NCI-H146 (cell line): ENCODE data around the gene RFX1.
"Not testable (repeated sequence)": the region's sequence is repeated elsewhere in the genome, so short reads cannot be mapped to it uniquely, and the experiment has no call there.

Experiments
- DNase-seq: peaks from one replicate; lab custom pipeline; 2025; lab: John Stamatoyannopoulos, UW

The RFX1 gene

GRCh38 chr19:14006085-14006765 is at the start of gene RFX1:
RFX1 (minus strand) TSS chr19:14006320; CDS start chr19:13993843, 12,477 bp downstream.
- peak; percentile 100 for DNase-seq

GRCh38 chr19:14055396-14055795 is 49.3 kb upstream of the RFX1 start:
- DNase-seq: no peak

GRCh38 chr19:14054721-14055120 is 48.6 kb upstream of the RFX1 start:
- DNase-seq: no peak

DNA sequence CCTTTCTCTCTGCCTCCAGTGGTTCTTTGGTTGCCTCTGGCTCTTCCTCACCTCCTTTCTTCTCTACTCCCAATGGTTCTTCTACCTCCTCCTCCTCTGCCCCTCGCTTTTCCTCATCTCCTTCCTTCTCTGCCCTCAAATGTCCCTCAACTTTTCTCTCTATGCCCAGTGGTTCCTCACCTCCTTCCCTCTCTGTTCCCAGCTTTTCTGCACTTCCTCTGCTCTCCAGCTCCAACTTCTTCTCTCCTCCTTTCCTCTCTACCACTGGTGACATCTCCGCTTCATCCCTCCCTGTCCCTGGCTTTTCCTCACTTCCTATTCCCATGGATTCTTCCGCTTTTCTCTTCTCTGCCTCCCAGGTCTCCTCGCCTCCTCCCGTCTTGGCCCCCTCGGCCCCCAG is 48.0 kb upstream of the RFX1 start:
- DNase-seq: no peak

DNA sequence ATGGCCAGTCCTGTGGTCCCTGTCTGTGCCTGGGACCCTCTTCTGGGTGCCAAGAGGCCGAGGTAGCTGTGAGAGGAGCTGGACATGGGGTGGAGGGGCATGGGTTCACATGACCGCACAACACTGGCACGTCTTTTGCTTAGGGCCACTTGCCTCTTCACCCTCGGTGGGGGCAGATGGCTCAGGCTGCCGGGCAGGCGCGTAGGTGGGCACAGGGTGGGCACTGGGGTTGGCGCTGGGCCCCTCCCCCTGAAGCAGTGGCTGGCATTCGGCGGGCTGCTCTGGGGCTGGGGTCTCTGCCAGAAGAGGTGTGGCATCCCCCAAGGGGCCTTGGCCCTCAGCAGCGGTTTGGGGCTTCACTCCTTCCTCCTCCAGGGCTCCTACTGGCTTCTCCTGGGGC is 47.4 kb upstream of the RFX1 start:
- no peak for DNase-seq

GRCh38 chr19:14053032-14053431 is 46.9 kb upstream of the RFX1 start:
- no peak for DNase-seq

DNA sequence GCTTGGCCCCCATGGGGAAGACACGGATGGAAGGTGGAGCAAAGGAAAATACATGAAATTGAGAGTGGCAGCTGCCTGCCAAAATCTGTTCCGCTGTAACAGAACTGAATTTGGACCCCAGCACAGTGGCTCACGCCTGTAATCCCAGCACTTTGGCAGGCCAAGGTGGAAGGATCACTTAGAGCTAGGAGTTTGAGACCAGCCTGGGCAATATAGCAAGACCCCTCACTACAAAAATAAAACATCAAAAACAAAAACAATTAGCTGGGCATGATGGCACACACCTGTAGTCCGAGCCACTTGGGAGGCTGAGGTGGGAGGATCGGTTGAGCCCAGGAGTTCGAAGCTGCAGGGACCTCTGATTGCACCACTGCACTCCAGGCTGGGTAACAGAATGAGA is 46.4 kb upstream of the RFX1 start:
- no peak for DNase-seq

DNA sequence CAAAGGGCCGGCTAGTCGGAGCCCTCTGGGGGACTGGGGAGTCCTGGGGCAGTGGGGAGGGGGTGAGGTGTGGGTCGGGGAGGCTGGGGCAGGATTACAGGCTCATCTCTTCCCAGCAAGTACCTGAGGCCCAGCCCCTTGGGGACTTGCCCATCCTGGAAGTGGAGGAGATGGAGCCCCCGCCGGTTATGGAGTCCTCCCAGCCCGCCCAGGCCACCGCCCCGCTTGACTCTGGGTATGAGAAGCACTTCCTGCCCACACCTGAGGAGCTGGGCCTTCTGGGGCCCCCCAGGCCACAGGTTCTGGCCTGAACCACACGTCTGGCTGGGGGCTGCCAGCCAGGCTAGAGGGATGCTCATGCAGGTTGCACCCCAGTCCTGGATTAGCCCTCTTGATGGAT is 45.9 kb upstream of the RFX1 start:
- no peak for DNase-seq

- DNase-seq: not testable (repeated sequence)
These were observed 44.8 kb upstream of the RFX1 start for GRCh38 chr19:14050961-14051360.

- DNase-seq: no peak
These were observed 44.4 kb upstream of the RFX1 start for GRCh38 chr19:14050512-14050911.

- DNase-seq: peak; percentile 39
These were observed 42.5 kb upstream of the RFX1 start for GRCh38 chr19:14048443-14049153.

DNA sequence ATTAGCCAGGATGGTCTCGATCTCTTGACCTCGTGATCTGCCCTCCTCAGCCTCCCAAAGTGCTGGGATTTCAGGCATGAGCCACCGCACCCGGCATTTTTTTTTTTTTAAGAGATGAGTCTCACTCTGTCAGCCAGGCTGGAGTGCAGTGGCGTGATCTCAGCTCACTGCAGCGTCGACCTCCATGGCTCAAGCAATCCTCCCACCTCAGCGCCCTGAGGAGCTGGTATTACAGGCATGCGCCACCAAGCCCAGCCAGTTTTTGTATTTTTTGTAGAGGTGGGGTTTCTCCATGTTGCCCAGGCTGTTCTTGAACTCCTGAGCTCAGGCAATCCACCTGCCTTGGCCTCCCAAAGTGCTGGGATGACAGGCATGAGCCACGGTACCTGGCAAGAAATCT is 41.7 kb upstream of the RFX1 start:
- DNase-seq: not testable (repeated sequence)

GRCh38 chr19:14042659-14043608 is 36.8 kb upstream of the RFX1 start:
- peak; percentile 58 for DNase-seq

GRCh38 chr19:14039181-14039580 is 33.1 kb upstream of the RFX1 start:
- no peak for DNase-seq

DNA sequence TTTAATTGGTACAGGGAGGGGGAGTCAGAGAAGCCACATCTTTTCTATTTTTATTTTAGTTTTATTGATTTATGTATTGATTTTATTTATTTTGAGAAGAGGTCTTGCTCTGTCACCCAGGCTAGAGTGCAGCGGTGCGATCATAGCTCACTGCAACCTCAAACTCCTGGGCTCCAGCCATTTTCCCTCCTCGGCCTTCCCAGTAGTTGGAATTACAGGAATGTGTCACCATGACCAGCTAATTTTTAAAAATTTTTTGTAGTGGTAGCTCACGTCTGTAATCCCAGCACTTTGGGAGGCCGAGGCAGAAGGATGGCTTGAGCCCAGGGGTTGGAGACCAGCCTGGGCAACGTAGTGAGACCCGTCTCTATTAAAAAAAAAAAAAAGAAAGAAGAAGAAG is 29.6 kb upstream of the RFX1 start:
- DNase-seq: no peak

DNA sequence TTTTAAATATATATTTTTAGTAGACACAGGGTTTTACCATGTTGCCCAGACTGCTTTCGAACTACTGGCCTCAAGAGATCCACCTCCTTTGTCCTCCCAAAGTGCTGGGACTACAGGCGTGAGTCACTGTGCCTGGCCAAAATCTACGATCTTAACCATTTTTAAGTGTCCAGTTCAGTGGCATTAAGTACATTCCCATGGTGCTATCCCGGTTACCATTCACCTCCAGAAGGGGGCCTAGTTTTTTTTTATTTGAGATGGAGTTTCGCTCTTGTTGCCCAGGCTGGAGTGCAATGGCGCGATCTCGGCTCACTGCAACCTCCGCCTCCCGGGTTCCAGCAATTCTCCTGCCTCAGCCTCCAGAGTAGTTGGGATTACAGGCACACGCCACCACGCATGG is 29.0 kb upstream of the RFX1 start:
- not testable (repeated sequence) for DNase-seq

DNA sequence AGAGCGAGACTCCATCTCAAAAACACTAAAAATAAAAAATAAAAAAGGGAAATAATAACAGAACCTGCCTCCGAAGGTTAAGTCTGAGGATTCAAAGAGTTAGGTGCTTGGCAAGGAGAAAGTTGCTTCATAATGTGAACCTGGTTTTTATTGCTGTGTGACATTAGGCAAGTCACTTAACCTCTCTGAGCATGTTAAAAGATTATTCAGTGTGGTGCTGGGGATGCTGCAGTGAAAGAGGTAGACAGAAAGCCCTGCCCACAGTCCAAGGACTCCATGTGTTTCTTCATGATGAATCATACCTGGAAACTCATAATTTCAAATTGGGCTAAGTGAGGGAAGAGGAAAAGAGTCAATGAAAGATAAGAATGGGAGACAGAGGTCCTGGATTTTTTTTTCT is 27.8 kb upstream of the RFX1 start:
- DNase-seq: no peak

DNA sequence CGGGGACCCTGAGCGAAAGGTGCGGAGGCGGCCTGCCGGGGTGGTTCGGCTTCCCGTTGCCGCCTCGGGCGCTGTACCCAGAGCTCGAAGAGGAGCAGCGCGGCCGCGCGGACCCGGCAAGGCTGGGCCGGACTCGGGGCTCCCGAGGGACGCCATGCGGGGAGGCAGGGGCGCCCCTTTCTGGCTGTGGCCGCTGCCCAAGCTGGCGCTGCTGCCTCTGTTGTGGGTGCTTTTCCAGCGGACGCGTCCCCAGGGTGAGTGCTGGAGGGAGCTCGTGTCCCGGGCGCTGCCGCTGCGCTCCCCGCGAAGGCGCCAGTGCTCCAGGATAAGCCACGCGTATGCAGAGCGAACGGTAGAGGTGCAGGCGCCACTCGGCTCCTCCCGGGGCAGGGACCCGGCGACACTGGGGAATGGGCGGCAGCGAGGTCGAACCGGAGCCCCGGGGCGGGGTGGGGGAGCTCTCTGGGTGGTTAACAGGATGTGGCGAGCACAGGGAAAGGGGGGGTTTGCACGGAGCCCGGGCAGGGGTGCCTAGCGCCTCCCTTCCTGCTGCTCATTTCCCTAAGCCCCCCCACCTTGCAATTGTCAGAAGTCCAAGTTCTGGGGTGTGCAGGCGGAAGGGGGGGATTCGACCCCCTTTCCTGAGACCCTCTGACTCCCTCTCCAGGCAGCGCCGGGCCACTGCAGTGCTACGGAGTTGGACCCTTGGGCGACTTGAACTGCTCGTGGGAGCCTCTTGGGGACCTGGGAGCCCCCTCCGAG is 25.8 kb upstream of the RFX1 start, which contains the start of gene IL27RA:
Gene IL27RA, plus strand, starts transcription at position 44 of the 762 bp plus-strand sequence. Its CDS starts 111 bp downstream, at position 155.
- DNase-seq: peak; percentile 78

DNA sequence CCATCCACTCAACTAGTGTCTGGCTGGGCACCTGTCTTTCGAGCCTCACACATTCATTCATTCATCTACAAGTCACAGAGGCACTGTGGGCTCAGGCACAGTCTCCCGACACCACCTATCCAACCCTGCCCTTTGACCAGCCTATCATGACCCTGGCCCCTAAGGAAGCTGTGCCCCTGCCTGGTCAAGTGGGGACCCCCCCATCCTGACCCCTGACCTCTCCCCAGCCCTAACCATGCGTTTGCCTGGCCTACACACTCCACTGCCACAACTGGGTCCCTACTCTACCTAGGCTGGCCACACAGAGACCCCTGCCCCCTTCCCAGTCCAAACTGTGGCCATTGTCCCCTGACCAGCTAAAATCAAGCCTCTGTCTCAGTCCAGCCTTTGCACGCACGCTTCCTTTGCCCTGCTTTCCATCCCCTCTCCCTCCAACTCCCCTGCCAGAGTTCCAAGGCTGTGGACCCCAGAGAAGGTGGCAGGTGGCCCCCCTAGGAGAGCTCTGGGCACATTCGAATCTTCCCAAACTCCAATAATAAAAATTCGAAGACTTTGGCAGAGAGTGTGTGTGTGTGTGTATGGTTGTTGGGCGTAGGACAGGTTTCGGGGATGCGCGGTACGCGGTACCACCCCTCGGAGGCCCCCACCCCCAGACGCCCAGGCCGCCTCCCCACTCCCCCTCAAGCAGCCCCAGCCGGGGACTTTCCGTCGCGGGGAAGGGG is 25.0 kb upstream of the RFX1 start:
- DNase-seq: no peak

GRCh38 chr19:14028901-14029300 is 22.8 kb upstream of the RFX1 start:
- no peak for DNase-seq

DNA sequence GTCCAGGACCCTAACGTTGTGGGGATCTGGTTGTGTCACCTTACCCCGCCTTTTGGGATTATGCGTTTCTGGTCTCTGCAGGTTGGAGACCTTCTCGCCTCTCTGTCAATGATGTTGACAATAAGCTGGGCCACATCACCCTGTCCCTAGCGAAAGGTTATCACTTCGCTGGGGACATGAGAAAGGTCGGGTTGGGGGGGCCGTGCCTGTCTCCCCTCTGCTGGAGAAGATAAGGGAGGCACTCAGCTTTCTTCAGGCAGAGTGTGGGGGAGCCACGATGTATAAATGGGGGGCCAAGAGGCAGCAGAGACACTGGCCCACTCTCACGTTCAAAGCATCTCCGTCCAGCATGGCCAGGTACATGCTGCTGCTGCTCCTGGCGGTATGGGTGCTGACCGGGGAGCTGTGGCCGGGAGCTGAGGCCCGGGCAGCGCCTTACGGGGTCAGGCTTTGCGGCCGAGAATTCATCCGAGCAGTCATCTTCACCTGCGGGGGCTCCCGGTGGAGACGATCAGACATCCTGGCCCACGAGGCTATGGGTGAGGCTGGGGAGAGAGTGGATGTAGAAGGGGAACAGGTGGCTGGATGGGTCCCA is 21.8 kb upstream of the RFX1 start, which contains the start of gene RLN3:
Gene RLN3, plus strand, starts transcription at position 293 of the 595 bp plus-strand sequence. Its CDS starts 57 bp downstream, at position 350.
- DNase-seq: no peak
